ENCODE results near the gene HSD3B2.
"Not testable (repeated sequence)": the region's sequence is repeated elsewhere in the genome, so short reads cannot be mapped to it uniquely, and the experiment has no call there.

HSD3B2 gene

DNA sequence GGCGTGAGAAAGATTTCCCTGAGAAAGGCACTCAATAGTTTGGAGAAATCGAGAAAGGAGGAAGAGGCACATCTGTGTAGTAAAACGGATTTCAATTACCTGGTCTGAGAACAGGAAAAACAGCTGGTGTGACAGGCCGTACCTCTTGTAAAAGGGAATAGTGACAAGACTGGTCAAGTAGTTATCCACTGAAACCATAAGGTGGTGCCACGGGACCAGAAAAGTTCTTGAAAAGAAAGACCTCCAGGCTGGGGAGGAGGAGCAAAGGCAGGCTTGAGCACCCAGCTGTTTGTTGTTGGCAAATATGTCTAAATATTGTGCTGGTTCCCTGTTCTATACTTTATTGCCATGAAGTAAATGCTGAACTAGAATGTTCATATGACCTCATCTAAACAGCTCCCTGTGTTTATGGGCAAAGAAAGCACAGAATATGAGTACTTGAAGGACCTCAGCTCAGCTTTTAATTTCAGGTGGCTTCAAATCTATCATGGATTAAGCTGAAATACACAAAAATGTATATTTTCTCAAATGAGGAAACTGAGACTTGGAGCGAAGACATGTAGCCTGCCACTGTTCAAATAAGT, 42.4 kb upstream of the HSD3B2 start:
- TF ChIP-seq, protein P1, sequence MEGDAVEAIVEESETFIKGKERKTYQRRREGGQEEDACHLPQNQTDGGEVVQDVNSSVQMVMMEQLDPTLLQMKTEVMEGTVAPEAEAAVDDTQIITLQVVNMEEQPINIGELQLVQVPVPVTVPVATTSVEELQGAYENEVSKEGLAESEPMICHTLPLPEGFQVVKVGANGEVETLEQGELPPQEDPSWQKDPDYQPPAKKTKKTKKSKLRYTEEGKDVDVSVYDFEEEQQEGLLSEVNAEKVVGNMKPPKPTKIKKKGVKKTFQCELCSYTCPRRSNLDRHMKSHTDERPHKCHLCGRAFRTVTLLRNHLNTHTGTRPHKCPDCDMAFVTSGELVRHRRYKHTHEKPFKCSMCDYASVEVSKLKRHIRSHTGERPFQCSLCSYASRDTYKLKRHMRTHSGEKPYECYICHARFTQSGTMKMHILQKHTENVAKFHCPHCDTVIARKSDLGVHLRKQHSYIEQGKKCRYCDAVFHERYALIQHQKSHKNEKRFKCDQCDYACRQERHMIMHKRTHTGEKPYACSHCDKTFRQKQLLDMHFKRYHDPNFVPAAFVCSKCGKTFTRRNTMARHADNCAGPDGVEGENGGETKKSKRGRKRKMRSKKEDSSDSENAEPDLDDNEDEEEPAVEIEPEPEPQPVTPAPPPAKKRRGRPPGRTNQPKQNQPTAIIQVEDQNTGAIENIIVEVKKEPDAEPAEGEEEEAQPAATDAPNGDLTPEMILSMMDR (IDR thresholded peaks at IDR 0.05; ENCODE audit: control insufficient read depth, extremely low read depth, insufficient read depth): peak; percentile 78
- DNase-seq (ENCODE audit: low read depth): peak; percentile 97
- H3K4me3 ChIP-seq (ENCODE audit: low read depth, low read length): no peak overlapping the region

DNA sequence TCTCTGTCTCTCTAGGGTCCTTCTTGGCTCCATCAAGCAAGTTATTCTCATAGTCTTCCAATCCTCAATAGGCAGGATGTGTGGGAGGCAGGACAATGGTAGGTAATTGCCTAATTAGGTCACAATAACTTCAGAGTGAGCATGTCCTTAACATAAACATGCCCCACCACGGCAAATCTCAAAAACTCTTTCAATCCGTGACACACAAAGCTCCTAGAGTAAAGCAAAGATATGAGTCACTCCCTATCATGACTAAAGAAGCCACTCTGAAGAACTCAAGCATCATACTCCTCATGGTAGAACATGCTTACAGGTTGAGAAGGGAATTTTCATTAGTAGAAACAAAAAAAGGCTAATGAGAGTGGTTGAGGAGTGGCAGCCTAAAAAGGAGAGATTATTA, 41.5 kb upstream of the HSD3B2 start:
- TF ChIP-seq, protein P1 (IDR thresholded peaks at IDR 0.05; ENCODE audit: control insufficient read depth, extremely low read depth, insufficient read depth): no peak
- DNase-seq (ENCODE audit: low read depth): no peak
- H3K4me3 ChIP-seq (ENCODE audit: low read depth, low read length): no peak overlapping the region

DNA sequence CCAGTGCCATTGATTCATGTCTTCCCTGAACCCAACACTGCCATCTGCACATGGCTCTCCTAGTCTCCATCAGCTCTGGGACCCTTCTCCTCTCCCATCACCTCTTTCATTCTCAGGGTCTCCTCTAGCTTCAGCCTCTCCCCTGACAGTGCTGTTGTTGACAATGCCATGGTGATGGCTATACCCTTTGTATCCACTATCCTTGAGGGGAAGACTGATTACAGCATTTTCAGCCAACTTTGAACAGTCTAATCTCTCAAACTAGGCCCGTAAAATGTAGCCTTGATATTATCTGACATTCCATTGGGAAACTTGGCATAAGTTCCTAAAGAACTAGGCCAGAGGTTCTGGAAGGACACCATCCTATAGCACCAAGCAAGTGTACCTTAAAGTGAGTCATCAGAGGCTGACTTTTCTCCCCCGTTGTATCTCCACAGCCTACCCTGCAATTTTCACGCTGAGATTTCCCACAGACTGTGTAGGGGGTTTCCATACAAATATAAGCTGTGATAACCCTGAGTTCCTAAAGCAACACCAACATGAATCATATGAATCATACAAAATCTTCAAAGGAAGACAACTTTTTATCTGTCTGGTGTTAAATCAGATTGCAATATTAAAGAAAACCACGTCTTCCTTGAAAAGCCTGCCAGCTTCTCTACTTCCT, 40.6 kb upstream of the HSD3B2 start:
- peak; percentile 84 for DNase-seq (ENCODE audit: low read depth)
- H3K4me3 ChIP-seq (ENCODE audit: low read depth, low read length): no peak overlapping the region
- TF ChIP-seq, protein P1 (IDR thresholded peaks at IDR 0.05; ENCODE audit: control insufficient read depth, extremely low read depth, insufficient read depth): no peak

DNA sequence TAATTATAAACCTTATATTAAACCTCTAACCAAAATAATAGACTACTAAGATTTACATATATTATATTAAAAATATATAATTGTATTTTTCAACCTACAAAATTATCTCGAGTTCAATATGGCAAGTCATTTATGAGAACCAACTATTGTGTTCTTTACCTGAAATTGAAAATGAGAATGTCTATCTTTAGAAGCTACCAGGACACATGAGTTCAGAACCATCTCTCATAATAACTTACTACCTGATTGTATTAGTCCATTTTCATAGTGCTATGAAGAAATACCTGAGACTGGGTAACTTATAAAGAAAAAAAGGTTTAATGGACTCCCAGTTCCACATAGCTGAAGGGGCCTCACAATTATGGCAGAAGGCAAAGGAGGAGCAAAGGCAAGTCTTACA, 39.6 kb upstream of the HSD3B2 start:
- H3K4me3 ChIP-seq (ENCODE audit: low read depth, low read length): no peak overlapping the region
- TF ChIP-seq, protein P1 (IDR thresholded peaks at IDR 0.05; ENCODE audit: control insufficient read depth, extremely low read depth, insufficient read depth): no peak
- no peak for DNase-seq (ENCODE audit: low read depth)

DNA sequence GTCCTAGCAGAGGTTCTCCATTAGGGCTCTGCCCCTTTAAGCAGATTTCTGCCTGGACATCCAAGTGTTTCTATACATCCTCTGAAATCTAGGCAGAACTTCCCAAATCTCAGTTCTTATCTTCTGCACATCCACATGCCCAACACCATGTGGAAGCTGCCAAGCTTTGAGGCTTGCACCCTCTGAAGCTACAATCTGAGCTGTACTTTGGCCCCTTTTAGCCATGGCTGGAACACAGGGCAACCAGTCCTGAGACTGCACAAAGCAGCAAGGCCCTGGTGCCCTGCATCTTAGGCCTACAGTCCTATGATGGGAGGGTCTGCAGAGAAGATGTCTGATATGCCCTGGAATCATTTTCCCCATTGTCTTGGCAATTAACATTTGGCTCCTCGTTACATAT, 38.4 kb upstream of the HSD3B2 start:
- TF ChIP-seq, protein P1 (IDR thresholded peaks at IDR 0.05; ENCODE audit: control insufficient read depth, extremely low read depth, insufficient read depth): no peak
- no peak overlapping the region for H3K4me3 ChIP-seq (ENCODE audit: low read depth, low read length)
- DNase-seq (ENCODE audit: low read depth): no peak

DNA sequence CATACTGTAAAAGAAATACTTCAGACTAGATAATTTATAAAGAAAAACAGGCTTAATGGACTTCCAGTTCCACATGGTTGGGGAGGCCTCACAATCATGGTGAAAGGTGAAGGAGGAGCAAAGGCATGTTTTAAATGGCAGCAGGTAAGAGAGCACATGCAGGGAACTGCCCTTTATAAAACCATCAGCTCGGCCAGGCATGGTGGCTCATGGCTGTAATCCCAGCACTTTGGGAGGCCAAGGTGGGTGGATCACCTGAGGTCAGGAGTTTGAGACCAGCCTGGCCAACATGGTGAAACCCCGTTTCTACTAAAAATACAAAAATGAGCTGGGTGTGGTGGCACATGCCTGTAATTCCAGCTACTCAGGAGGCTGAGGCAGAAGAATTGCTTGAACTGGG, 37.4 kb upstream of the HSD3B2 start:
- not testable (repeated sequence) for DNase-seq (ENCODE audit: low read depth); H3K4me3 ChIP-seq (ENCODE audit: low read depth, low read length)

DNA sequence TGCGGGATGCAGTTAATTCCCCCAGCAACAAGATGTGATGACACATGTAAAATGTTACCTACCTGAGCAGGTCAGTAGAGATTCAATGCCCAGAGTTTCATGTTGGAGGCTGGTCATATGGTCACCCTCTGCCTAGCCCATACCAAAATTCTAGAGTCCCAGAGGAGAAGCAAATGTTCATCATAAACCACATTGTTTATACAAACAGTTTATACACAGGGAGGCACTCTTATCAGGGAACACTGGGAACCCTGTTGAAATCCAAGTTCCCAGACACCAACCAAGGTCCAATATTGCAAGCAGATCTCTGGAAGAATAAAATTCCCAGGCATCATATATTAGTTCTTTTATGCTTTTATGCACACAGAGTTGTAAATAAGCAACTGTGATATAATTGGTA, 35.8 kb upstream of the HSD3B2 start:
- TF ChIP-seq, protein P1 (IDR thresholded peaks at IDR 0.05; ENCODE audit: control insufficient read depth, extremely low read depth, insufficient read depth): no peak
- DNase-seq (ENCODE audit: low read depth): no peak
- H3K4me3 ChIP-seq (ENCODE audit: low read depth, low read length): no peak overlapping the region

Data from LNCaP clone FGC (cell line).